Fibroblast of lung (primary cell): ENCODE measurements around the gene PPARG.

Experiments
- EZH2 ChIP-seq: IDR thresholded peaks from 2 replicates; pipeline ENCODE4 v1.5.1; 2012; ENCODE audit warnings: low read length, control low read depth, mild to moderate bottlenecking; ENCODE audit errors: missing control alignments
- TF ChIP-seq, protein P1 (sequence below), 2 donors: IDR thresholded peaks in 1 of 2; conservative IDR thresholded peaks in 1 of 2; 1 replicate in 1 of 2; 2 replicates in 1 of 2; pipeline ENCODE4 v1.5.1; 2011 to 2012; ENCODE audit warnings: low read length in 2 of 2, control low read depth in 1 of 2, inconsistent platforms in 1 of 2, low read depth in 1 of 2, mild to moderate bottlenecking in 1 of 2

DNA sequence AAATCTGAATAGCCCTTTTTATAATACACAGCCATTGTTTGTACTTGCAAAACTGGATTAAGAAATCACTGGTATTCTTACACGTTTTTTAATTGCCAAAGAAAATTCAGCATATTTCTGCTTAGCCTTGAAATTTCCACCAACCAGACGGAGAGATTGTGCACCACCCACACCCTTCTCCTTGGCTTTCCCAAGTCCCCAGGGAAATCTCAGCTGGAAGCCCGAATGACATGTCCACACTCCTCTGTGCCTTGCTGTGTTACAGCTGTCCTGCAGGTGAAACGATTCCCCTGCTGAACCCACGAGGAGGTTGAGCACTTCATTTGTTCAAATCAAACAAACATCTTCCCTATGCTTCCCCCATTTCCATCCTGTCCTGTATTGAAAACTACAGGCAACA is 49.6 kb upstream of the PPARG start:
- TF ChIP-seq, protein P1, sequence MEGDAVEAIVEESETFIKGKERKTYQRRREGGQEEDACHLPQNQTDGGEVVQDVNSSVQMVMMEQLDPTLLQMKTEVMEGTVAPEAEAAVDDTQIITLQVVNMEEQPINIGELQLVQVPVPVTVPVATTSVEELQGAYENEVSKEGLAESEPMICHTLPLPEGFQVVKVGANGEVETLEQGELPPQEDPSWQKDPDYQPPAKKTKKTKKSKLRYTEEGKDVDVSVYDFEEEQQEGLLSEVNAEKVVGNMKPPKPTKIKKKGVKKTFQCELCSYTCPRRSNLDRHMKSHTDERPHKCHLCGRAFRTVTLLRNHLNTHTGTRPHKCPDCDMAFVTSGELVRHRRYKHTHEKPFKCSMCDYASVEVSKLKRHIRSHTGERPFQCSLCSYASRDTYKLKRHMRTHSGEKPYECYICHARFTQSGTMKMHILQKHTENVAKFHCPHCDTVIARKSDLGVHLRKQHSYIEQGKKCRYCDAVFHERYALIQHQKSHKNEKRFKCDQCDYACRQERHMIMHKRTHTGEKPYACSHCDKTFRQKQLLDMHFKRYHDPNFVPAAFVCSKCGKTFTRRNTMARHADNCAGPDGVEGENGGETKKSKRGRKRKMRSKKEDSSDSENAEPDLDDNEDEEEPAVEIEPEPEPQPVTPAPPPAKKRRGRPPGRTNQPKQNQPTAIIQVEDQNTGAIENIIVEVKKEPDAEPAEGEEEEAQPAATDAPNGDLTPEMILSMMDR (conservative IDR thresholded peaks at IDR 0.05 in 1 of 2, IDR thresholded peaks at IDR 0.05 in 1 of 2; ENCODE audit: low read depth in 1 of 2, low read length in 2 of 2): no peak
- no peak for TF ChIP-seq EZH2
